Trophoblast cell (in vitro differentiated cells and primary cell): ENCODE results near the gene CBL.
A peak's percentile ranks its signal among the peaks of the same experiment; 100 is the strongest.

ENCODE experiments used
- DNase-seq, 2 donors: peaks; one replicate each; pipeline ENCODE4 v3.0.0-alpha.2; 2016
- H2AFZ ChIP-seq: 2 replicates; pipeline ENCODE4 v1.6.1; 2013; ENCODE audit warnings: low read length, moderate library complexity, mild to moderate bottlenecking; ENCODE audit not compliant: insufficient read depth, poor library complexity
- H2AK5ac ChIP-seq: 2 replicates; pipeline ENCODE4 v1.6.1; 2013; ENCODE audit warnings: mild to moderate bottlenecking, low read length
- H2BK120ac ChIP-seq: 2 replicates; pipeline ENCODE4 v1.6.1; 2013; ENCODE audit warnings: low read length, mild to moderate bottlenecking, moderate library complexity; ENCODE audit not compliant: insufficient read depth, poor library complexity
- H2BK12ac ChIP-seq: 2 replicates; pipeline ENCODE4 v1.6.1; 2013; ENCODE audit warnings: mild to moderate bottlenecking, low read length, moderate library complexity
- H2BK5ac ChIP-seq: 2 replicates; pipeline ENCODE4 v1.6.1; 2013; ENCODE audit warnings: low read length, low read depth, moderate library complexity, mild to moderate bottlenecking; ENCODE audit not compliant: poor library complexity
- H3K14ac ChIP-seq: 2 replicates; pipeline ENCODE4 v1.6.1; 2013; ENCODE audit warnings: mild to moderate bottlenecking, low read length
- H3K18ac ChIP-seq: 2 replicates; pipeline ENCODE4 v1.6.1; 2013; ENCODE audit warnings: mild to moderate bottlenecking, low read length
- H3K23ac ChIP-seq: 2 replicates; pipeline ENCODE4 v1.6.1; 2013; ENCODE audit warnings: low read length
- H3K27ac ChIP-seq: 2 replicates; pipeline ENCODE4 v1.5.1; 2013; ENCODE audit warnings: low read depth, mild to moderate bottlenecking, inconsistent platforms, low read length, moderate library complexity
- H3K27me3 ChIP-seq: 2 replicates; pipeline ENCODE4 v1.6.1; 2013; ENCODE audit warnings: inconsistent platforms, mild to moderate bottlenecking, low read length, moderate library complexity; ENCODE audit not compliant: insufficient read depth
- H3K36me3 ChIP-seq, 2 experiments: 1 replicate in 1 of 2; 2 replicates in 1 of 2; pipeline ENCODE4 v1.6.1; 2013; ENCODE audit warnings: low read length in 2 of 2, mild to moderate bottlenecking in 2 of 2, moderate library complexity in 1 of 2; ENCODE audit not compliant: insufficient read depth in 2 of 2, control insufficient read depth in 1 of 2
- H3K4ac ChIP-seq: 2 replicates; pipeline ENCODE4 v1.6.1; 2013; ENCODE audit warnings: low read depth, mild to moderate bottlenecking, low read length, moderate library complexity
- H3K4me1 ChIP-seq, 2 experiments: 1 replicate in 1 of 2; 2 replicates in 1 of 2; pipeline ENCODE4 v1.6.1; 2013; ENCODE audit warnings: low read length in 2 of 2, mild to moderate bottlenecking in 2 of 2, moderate library complexity in 1 of 2; ENCODE audit not compliant: insufficient read depth in 2 of 2, control insufficient read depth in 1 of 2
- H3K4me2 ChIP-seq: 2 replicates; pipeline ENCODE4 v1.6.1; 2013; ENCODE audit warnings: inconsistent platforms, mild to moderate bottlenecking, low read length, moderate library complexity
- H3K4me3 ChIP-seq: 2 replicates; pipeline ENCODE4 v1.5.1; 2013; ENCODE audit warnings: mild to moderate bottlenecking, low read depth, low read length, inconsistent platforms
- H3K79me1 ChIP-seq: one replicate; pipeline ENCODE4 v1.6.1; 2013; ENCODE audit warnings: low read length
- H3K79me2 ChIP-seq: 2 replicates; pipeline ENCODE4 v1.6.1; 2013; ENCODE audit warnings: low read length, mild to moderate bottlenecking; ENCODE audit not compliant: control insufficient read depth, insufficient read depth, poor library complexity
- H3K9ac ChIP-seq: 2 replicates; pipeline ENCODE4 v1.6.1; 2013; ENCODE audit warnings: mild to moderate bottlenecking, low read length
- H3K9me3 ChIP-seq: 2 replicates; pipeline ENCODE4 v1.6.1; 2013; ENCODE audit warnings: low read depth, mild to moderate bottlenecking, control low read depth, inconsistent platforms, low read length; ENCODE audit not compliant: insufficient read depth
- H4K12ac ChIP-seq: 2 replicates; pipeline ENCODE4 v1.6.1; 2013; ENCODE audit warnings: low read depth, mild to moderate bottlenecking, low read length, moderate library complexity
- H4K8ac ChIP-seq: 2 replicates; pipeline ENCODE4 v1.6.1; 2013; ENCODE audit warnings: low read depth, mild to moderate bottlenecking, low read length, moderate library complexity
- H4K91ac ChIP-seq: one replicate; pipeline ENCODE4 v1.6.1; 2013; ENCODE audit warnings: low read depth, mild to moderate bottlenecking, low read length, moderate library complexity
- WGBS: extraction: QIAGEN DNeasy Blood & Tissue Kit; methylation state at CpG from one replicate; pipeline ENCODE4 v1.1.7; 2013; ENCODE audit warnings: missing lambda C conversion rate; ENCODE audit not compliant: insufficient read length, insufficient coverage; ENCODE audit errors: extremely low coverage; 5-methylcytosine and 5-hydroxymethylcytosine counted together

The CBL gene

GRCh38 chr11:119314726-119315125 lies 108.6 kb downstream of the CBL start:
- H3K36me3 ChIP-seq = peaks cover 40 to 42% of the 10 kb centered on the region in 2 experiments
- no peak overlapping the region for H2AK5ac ChIP-seq
- peaks cover 33% of the 10 kb centered on the region for H3K79me1 ChIP-seq
- no peak overlapping the region for H3K23ac ChIP-seq
- H2BK120ac ChIP-seq = no peak overlapping the region
- DNase-seq = no peak
- H3K4me3 ChIP-seq = peak overlapping the region; percentile 34
- no peak overlapping the region for H4K91ac ChIP-seq
- no peaks in the 10 kb centered on the region for H3K9me3 ChIP-seq
- no peak overlapping the region for H2BK5ac ChIP-seq
- WGBS = no CpG with 5 or more reads among the region's 18 CpGs
- H3K4me2 ChIP-seq = peak overlapping the region; percentile 97
- no peak overlapping the region for H3K14ac ChIP-seq
- no peak overlapping the region for H2AFZ ChIP-seq
- no peak overlapping the region for H2BK12ac ChIP-seq
- H3K18ac ChIP-seq = no peak overlapping the region
- H3K27me3 ChIP-seq = peaks cover 6% of the 10 kb centered on the region
- no peak overlapping the region for H4K8ac ChIP-seq
- peak overlapping the region; percentile 0 for H4K12ac ChIP-seq
- H3K4me1 ChIP-seq = peaks cover 46% of the 10 kb centered on the region in 2 experiments
- H3K4ac ChIP-seq = no peak overlapping the region
- H3K27ac ChIP-seq = no peak overlapping the region
- H3K79me2 ChIP-seq = peaks cover 3% of the 10 kb centered on the region
- no peak overlapping the region for H3K9ac ChIP-seq

DNA sequence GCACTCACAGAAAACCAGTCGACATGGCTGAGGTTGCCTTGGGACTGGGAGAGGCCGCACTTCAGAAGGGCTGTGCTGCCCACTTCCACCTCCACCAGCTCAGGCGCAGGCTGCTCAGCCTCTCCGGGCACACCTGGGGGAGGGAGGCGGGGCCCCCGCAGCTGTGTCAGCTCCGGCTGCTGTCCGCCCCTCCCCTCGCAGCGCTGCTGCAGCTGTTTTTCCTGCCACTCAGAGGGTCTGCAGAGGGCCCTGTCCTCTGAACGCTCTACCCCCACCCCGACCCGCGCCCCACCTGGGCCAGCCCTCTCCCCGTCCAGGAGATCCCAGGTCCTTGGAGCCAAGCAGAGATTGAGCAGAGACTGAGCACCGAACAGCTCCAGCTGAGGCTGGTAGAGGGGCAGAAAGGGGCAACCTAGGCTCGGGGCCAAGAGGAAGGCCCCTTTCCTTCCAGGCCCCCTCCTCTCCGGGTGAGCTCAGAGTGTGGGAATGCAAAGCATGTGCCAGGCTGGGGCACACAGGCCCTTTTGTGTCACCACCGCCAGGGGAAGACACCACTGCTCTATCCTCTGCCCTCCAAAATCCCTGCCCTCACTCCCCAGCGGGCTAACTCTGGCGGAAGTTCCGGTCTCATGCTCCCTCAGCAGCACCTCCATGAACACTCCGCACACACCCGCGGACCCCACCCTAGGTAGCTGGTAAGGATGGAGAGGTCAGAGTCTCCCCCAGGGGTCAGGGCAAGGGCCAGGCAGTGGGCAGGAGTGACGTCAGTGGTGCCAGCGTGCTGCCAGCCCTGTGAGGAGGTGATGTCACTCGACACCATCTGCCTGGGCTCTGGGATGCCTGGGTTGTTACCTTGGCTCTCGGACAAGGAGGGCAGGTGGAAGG lies 109.2 kb downstream of the CBL start:
- no peak overlapping the region for H4K8ac ChIP-seq
- peaks cover 50 to 51% of the 10 kb centered on the region in 2 experiments for H3K4me1 ChIP-seq
- H4K91ac ChIP-seq = peak overlapping the region; percentile 20
- peak overlapping the region; percentile 31 for H2BK12ac ChIP-seq
- peak overlapping the region; percentile 3 for H3K23ac ChIP-seq
- peak overlapping the region; percentile 24 for H3K9ac ChIP-seq
- peak overlapping the region; percentile 41 for H3K14ac ChIP-seq
- H2BK5ac ChIP-seq = no peak overlapping the region
- H3K36me3 ChIP-seq = peaks cover 33 to 36% of the 10 kb centered on the region in 2 experiments
- peak overlapping the region; percentile 15 for H2AFZ ChIP-seq
- WGBS = no CpG with 5 or more reads among the region's 29 CpGs
- H3K4me3 ChIP-seq = peak overlapping the region; percentile 87
- peak overlapping the region; percentile 13 for H4K12ac ChIP-seq
- peaks cover 6% of the 10 kb centered on the region for H3K27me3 ChIP-seq
- H2BK120ac ChIP-seq = peak overlapping the region; percentile 43
- no peak overlapping the region for H3K27ac ChIP-seq
- peaks cover 3% of the 10 kb centered on the region for H3K79me2 ChIP-seq
- H2AK5ac ChIP-seq = peak overlapping the region; percentile 60
- no peaks in the 10 kb centered on the region for H3K9me3 ChIP-seq
- DNase-seq = peak in 1 of 2 donors; percentile 62
- H3K18ac ChIP-seq = peak overlapping the region; percentile 42
- H3K4me2 ChIP-seq = peak overlapping the region; percentile 97
- peaks cover 35% of the 10 kb centered on the region for H3K79me1 ChIP-seq
- no peak overlapping the region for H3K4ac ChIP-seq

DNA sequence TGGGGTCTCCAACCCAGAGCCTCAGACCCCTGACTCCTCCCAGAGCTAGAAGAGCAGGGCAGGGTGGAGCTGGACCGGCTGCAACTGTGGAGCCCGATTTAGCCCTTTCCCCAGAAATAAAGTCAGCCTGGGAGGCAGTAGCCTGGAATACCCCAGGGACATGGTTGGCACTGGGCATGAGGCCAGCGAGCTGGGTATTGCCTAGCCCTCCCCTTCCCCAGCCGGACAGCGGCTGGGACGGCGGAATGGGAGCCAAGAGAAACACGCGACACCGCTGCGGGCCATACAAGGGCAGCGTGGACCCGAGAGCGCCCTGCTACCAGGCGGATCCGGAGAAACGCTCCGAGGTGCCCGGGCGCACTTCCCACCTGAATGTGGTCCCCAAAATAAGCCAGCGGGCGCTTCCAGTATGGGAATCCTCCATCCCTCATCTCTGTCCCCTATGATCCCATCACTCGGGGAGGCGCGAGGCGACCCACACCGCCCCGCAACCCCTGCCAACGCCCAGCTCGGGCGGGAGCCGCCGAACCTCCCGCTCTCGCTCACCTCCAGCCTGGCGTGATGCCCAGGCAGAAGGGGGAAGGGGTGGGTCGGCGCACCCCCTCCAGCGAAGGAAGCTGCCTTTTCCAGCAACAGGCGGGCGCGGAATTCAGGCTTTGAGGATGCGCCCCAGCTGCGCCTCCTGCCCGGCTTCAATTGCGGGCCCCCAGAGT lies 110.0 kb downstream of the CBL start:
- Histone ChIP-seq H3K27ac (no peak overlapping the region), H3K79me2 (peaks cover 4% of the 10 kb centered on the region), H3K23ac (no peak overlapping the region), H2AK5ac (peak overlapping the region; percentile 60), H4K12ac (peak overlapping the region; percentile 13), H3K4ac (peak overlapping the region; percentile 21), H3K18ac (peak overlapping the region; percentile 42), H3K79me1 (peaks cover 43% of the 10 kb centered on the region), H2BK5ac (no peak overlapping the region), H3K4me3 (peak overlapping the region; percentile 87), H3K9ac (peak overlapping the region; percentile 24), H3K9me3 (no peaks in the 10 kb centered on the region), H3K4me2 (peak overlapping the region; percentile 97), H4K91ac (peak overlapping the region; percentile 41), H3K4me1 (peaks cover 55 to 57% of the 10 kb centered on the region in 2 experiments), H4K8ac (peak overlapping the region; percentile 39), H3K27me3 (peaks cover 6% of the 10 kb centered on the region), H3K14ac (peak overlapping the region; percentile 41), H2BK120ac (peak overlapping the region; percentile 43), H2AFZ (peak overlapping the region; percentile 39), H2BK12ac (peak overlapping the region; percentile 31), H3K36me3 (peaks cover 26 to 28% of the 10 kb centered on the region in 2 experiments)
- DNase-seq = peak in 1 of 2 donors; percentile 43
- WGBS = no CpG with 5 or more reads among the region's 46 CpGs
